ENCODE data around the gene HLA-DMA. TPM values are rescaled to one million over a fixed set of nuclear protein-coding genes. Genes with fewer than 3 reads are reported as not detected.

HLA-DMA gene
- total RNA-seq, 1 experiment from 2014 or later = 2.8 TPM

DNA sequence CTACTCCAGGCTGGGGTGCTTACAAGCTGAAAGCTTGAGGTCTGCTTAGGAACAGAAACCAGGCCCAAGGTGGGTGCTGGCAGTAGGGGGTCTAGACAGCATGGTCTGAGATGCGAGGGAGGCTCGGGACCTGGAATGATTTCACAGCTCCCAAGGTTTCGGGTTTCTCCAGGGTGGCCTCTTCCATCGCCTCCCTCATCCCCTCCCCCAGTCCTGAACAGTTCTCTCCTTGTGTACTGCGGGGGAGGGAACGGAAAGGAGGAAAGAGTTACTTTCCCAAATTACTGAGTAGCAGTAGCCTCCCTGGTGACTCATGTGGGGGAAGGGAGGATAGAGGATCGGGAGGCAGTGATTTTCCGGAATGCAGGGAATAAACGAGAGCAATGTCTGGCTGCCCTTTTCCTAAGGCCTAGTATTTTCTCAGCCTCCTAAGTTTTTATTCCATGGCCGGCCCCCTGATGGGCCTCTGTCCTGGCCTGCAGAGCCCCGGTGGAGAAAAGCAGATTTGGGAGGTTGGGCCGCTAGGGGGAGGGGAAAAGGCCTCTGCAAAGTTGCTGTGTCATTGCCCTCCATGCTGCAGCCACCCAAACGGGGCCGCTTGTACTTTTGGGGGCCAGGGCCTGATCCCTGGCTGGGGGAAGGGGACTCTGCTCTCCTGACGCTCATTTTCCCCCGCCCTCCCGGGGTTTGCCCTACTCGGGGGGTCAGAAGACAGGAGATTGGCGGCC lies 17.0 kb upstream of the HLA-DMA start:
- Histone ChIP-seq H3K27me3 (ENCODE audit: control insufficient read depth, insufficient read depth, low read length) (no peaks in the 10 kb centered on the region), H3K4me1 (ENCODE audit: control insufficient read depth, insufficient read depth, low read length) (peaks cover 20% of the 10 kb centered on the region), H3K9me3 (ENCODE audit: control insufficient read depth, insufficient read depth, low read depth, low read length) (no peaks in the 10 kb centered on the region), H3K27ac (ENCODE audit: low read length) (peak overlapping the region; percentile 100), H3K4me3 (ENCODE audit: low read depth in 2 of 2, low read length in 2 of 2) (peak overlapping the region; percentile 88 to 100), H3K36me3 (ENCODE audit: control insufficient read depth, insufficient read depth, low read length) (peaks cover 17% of the 10 kb centered on the region)
- BruUV-seq (replicated peaks) = no TSS peak
- TF ChIP-seq POLR2AphosphoS5 (IDR thresholded peaks at IDR 0.05; ENCODE audit: low read depth, low read length) (peak; percentile 72), TCF7L2 (IDR thresholded peaks at IDR 0.05; ENCODE audit: low read depth, low read length) (peak; percentile 49; the same call in 1 of the 2 replicates)
- TF ChIP-seq, protein P1, sequence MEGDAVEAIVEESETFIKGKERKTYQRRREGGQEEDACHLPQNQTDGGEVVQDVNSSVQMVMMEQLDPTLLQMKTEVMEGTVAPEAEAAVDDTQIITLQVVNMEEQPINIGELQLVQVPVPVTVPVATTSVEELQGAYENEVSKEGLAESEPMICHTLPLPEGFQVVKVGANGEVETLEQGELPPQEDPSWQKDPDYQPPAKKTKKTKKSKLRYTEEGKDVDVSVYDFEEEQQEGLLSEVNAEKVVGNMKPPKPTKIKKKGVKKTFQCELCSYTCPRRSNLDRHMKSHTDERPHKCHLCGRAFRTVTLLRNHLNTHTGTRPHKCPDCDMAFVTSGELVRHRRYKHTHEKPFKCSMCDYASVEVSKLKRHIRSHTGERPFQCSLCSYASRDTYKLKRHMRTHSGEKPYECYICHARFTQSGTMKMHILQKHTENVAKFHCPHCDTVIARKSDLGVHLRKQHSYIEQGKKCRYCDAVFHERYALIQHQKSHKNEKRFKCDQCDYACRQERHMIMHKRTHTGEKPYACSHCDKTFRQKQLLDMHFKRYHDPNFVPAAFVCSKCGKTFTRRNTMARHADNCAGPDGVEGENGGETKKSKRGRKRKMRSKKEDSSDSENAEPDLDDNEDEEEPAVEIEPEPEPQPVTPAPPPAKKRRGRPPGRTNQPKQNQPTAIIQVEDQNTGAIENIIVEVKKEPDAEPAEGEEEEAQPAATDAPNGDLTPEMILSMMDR (IDR thresholded peaks at IDR 0.05) = no peak
- ATAC-seq (peak; percentile 24), DNase-seq (ENCODE audit: low read depth, low spot score) (peak; percentile 82)
- in situ Hi-C loops (cut with HindIII; ENCODE audit: low pct_unique_long_range_greater_than_20kb, low sequenced_read_pairs) (no loop called here), intact Hi-C loops (cut with micrococcal nuclease; ENCODE audit: unreplicated experiment) (no loop called here)
- POLR2A ChIA-PET = interaction anchor here (0.6 to 2.4 kb wide), 3 partner anchors 11 to 1128 kb away, joined by 4 to 26 read pairs (median 5); no protein-coding TSS in a partner anchor
- CTCF ChIA-PET = interaction anchor here (1.0 kb wide), 1 partner anchor 16 kb away, joined by 3 read pairs; the partner anchor contains the start of gene HLA-DMA

DNA sequence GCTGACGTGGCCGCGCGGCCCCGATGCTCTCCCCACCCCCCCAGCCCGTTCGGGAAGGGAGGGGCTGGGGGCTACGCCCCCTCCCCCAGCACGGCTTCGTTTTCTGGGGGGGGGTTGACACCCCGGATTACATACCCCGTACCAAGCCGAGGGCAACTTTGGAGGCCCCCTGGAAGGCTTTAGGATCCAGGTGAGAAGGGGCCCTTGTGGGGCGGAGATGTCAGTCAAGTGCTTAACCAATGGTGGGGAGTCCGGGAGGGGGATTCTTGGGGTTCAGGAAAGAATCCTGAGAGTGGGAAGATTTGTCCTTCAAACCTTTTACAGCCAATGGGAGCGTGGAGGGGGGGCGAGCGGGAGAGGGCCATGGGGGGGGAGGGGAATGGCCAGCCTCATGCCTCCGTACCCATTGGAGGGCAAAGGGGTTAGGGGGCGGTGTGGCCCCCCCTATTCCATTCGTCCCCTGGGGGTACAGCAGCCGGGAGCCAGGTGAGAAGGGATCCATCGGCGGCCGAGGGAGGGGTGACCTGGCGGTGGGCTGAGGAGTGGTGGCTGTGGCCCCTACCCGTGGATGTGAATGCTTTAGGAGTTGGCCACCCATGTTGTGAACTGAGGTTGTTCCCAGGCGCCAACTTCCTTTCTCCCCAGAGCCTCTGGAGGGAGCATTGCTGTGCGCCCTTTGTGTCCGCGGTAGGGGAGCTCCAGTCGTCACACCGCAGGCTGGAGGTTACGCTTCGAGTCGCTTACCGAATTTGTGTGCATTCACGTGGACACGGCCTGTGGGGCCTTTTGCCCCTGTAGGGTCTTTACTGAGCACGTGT lies 16.2 kb upstream of the HLA-DMA start:
- intact Hi-C loops (cut with micrococcal nuclease; ENCODE audit: unreplicated experiment) (no loop called here), in situ Hi-C loops (cut with HindIII; ENCODE audit: low pct_unique_long_range_greater_than_20kb, low sequenced_read_pairs) (no loop called here)
- Histone ChIP-seq H3K36me3 (ENCODE audit: control insufficient read depth, insufficient read depth, low read length) (peaks cover 16% of the 10 kb centered on the region), H3K4me1 (ENCODE audit: control insufficient read depth, insufficient read depth, low read length) (peaks cover 23% of the 10 kb centered on the region), H3K9me3 (ENCODE audit: control insufficient read depth, insufficient read depth, low read depth, low read length) (no peaks in the 10 kb centered on the region), H3K4me3 (ENCODE audit: low read depth in 2 of 2, low read length in 2 of 2) (peak overlapping the region; percentile 88 to 100), H3K27ac (ENCODE audit: low read length) (peak overlapping the region; percentile 100), H3K27me3 (ENCODE audit: control insufficient read depth, insufficient read depth, low read length) (no peaks in the 10 kb centered on the region)
- ChIA-PET CTCF (interaction anchor here (0.6 to 1.1 kb wide), 2 partner anchors 34 to 1930 kb away, joined by 3 read pairs; no protein-coding TSS in a partner anchor), POLR2A (interaction anchor here (0.7 to 0.9 kb wide), 2 partner anchors 10 to 22 kb away, joined by 6 to 12 read pairs; no protein-coding TSS in a partner anchor)
- ATAC-seq (peak; percentile 26), DNase-seq (ENCODE audit: low read depth, low spot score) (no peak)
- 0 out of 2 replicates have a peak, but pooled peaks have one; percentile 48 for TF ChIP-seq SIN3A (IDR thresholded peaks at IDR 0.05; ENCODE audit: borderline replicate concordance, insufficient read depth, low read depth, low read length)
- TF ChIP-seq POLR2AphosphoS5 (IDR thresholded peaks at IDR 0.05; ENCODE audit: low read depth, low read length) = no peak; the same call in 1 of the 2 replicates
- BruUV-seq (replicated peaks) = no TSS peak

DNA sequence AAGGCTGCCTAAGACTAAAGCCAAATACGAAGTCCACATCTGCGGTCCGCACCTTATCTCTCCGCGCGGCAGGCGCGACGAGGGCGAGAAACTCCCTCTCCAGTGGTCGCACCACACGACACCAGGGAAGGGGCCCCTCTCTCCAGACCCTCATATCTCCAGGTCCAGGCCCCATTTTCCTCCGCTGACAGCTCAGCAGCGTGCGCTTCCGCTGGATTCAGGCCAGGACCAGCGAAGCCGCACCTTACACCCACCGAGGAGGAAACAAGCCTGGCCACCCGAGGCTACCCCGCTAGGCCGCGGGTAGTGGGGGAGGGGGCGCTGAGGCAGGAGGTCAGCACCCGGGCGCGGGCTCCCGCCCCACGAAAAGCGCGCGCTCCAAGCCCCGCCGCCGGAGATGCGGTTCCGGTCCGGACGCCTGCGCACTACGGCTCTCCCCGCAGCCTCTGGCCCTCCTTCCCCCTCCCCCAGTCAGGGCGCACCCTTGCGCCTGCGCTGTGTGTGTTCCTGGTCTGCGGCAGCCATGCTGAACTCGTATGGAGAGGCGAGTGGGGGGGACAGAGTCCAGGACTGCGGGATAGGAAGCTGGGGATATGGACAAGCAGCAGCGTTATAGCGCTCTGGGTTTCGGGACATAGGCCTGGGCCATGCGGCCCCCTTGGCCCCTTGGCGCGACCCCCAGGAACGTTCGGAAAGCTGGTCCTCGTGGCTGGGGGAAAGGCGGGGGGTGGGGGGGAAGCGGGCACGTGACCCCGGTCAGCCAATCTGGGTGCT lies 15.4 kb upstream of the HLA-DMA start, which contains the start of gene BRD2:
Gene BRD2, plus strand, starts transcription at position 502 of the 774 bp plus-strand sequence. CDS start 4,305 bp downstream, outside the sequence.
- ChIA-PET CTCF (interaction anchor here (0.6 to 1.3 kb wide), 4 partner anchors 11 to 1931 kb away, joined by 3 read pairs; partner anchors contain the start of gene HLA-DMA), POLR2A (interaction anchor here (0.7 to 0.9 kb wide), 2 partner anchors 11 to 21 kb away, joined by 6 to 12 read pairs; no protein-coding TSS in a partner anchor)
- intact Hi-C loops (cut with micrococcal nuclease; ENCODE audit: unreplicated experiment) (no loop called here), in situ Hi-C loops (cut with HindIII; ENCODE audit: low pct_unique_long_range_greater_than_20kb, low sequenced_read_pairs) (no loop called here)
- Histone ChIP-seq H3K9me3 (ENCODE audit: control insufficient read depth, insufficient read depth, low read depth, low read length) (no peaks in the 10 kb centered on the region), H3K27me3 (ENCODE audit: control insufficient read depth, insufficient read depth, low read length) (no peaks in the 10 kb centered on the region), H3K4me1 (ENCODE audit: control insufficient read depth, insufficient read depth, low read length) (peaks cover 26% of the 10 kb centered on the region), H3K4me3 (ENCODE audit: low read depth in 2 of 2, low read length in 2 of 2) (peak within 1 kb of the TSS; percentile 88 to 100), H3K27ac (ENCODE audit: low read length) (peak within 1 kb of the TSS; percentile 100), H3K36me3 (ENCODE audit: control insufficient read depth, insufficient read depth, low read length) (peaks cover 11% of the 10 kb centered on the region)
- peak; percentile 63 for ATAC-seq
- no TSS peak for BruUV-seq (replicated peaks)
- TF ChIP-seq TCF7L2 (IDR thresholded peaks at IDR 0.05; ENCODE audit: low read depth, low read length) (no peak), SIN3A (IDR thresholded peaks at IDR 0.05; ENCODE audit: borderline replicate concordance, insufficient read depth, low read depth, low read length) (peak; percentile 36; the same call in 1 of the 2 replicates), POLR2AphosphoS5 (IDR thresholded peaks at IDR 0.05; ENCODE audit: low read depth, low read length) (peak; percentile 91)
- TF ChIP-seq, protein P2, sequence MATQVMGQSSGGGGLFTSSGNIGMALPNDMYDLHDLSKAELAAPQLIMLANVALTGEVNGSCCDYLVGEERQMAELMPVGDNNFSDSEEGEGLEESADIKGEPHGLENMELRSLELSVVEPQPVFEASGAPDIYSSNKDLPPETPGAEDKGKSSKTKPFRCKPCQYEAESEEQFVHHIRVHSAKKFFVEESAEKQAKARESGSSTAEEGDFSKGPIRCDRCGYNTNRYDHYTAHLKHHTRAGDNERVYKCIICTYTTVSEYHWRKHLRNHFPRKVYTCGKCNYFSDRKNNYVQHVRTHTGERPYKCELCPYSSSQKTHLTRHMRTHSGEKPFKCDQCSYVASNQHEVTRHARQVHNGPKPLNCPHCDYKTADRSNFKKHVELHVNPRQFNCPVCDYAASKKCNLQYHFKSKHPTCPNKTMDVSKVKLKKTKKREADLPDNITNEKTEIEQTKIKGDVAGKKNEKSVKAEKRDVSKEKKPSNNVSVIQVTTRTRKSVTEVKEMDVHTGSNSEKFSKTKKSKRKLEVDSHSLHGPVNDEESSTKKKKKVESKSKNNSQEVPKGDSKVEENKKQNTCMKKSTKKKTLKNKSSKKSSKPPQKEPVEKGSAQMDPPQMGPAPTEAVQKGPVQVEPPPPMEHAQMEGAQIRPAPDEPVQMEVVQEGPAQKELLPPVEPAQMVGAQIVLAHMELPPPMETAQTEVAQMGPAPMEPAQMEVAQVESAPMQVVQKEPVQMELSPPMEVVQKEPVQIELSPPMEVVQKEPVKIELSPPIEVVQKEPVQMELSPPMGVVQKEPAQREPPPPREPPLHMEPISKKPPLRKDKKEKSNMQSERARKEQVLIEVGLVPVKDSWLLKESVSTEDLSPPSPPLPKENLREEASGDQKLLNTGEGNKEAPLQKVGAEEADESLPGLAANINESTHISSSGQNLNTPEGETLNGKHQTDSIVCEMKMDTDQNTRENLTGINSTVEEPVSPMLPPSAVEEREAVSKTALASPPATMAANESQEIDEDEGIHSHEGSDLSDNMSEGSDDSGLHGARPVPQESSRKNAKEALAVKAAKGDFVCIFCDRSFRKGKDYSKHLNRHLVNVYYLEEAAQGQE (IDR thresholded peaks at IDR 0.05; ENCODE audit: insufficient read depth in 1 of 2, low read depth in 2 of 2, low read length in 1 of 2) = no peak
- TF ChIP-seq, protein P1 (IDR thresholded peaks at IDR 0.05) = no peak
- peak; percentile 86 for DNase-seq (ENCODE audit: low read depth, low spot score)
